CD14-positive monocyte (primary cell): ENCODE measurements around the gene USE1. TPM values are rescaled to one million over a fixed set of nuclear protein-coding genes. Genes with fewer than 3 reads are reported as not detected.

ENCODE experiments used
- DNase-seq, 3 donors: peaks; one replicate each; pipeline ENCODE4 v3.0.0-alpha.2; 2011 to 2022
- H2AFZ ChIP-seq: 2 replicates; pipeline ENCODE4 v1.6.0; 2012; ENCODE audit warnings: mild to moderate bottlenecking, low read depth, low read length, inconsistent platforms; ENCODE audit not compliant: insufficient read depth, poor library complexity, severe bottlenecking
- H3K27ac ChIP-seq, 2 donors: 1 replicate in 1 of 2; 2 replicates in 1 of 2; pipeline ENCODE4 v1.5.1; 2012 to 2013; ENCODE audit warnings: low read length in 2 of 2, control low read depth in 1 of 2, inconsistent platforms in 1 of 2, low read depth in 1 of 2, mild to moderate bottlenecking in 1 of 2
- H3K27me3 ChIP-seq, 2 donors: one replicate each; pipeline versions ENCODE4 v1.6.0 to v1.6.1; 2011 to 2013; ENCODE audit warnings: low read length in 2 of 2; ENCODE audit not compliant: control insufficient read depth in 2 of 2, insufficient read depth in 2 of 2
- H3K36me3 ChIP-seq, 2 donors: replicated peaks in 1 of 2; 1 replicate in 1 of 2; 2 replicates in 1 of 2; pipeline versions ENCODE4 v1.5.1 to v1.6.1; 2012 to 2013; ENCODE audit warnings: low read length in 2 of 2, control low read depth in 1 of 2, inconsistent platforms in 1 of 2, mild to moderate bottlenecking in 1 of 2; ENCODE audit not compliant: insufficient read depth in 2 of 2, control insufficient read depth in 1 of 2
- H3K4me1 ChIP-seq, 2 donors: 1 replicate in 1 of 2; 2 replicates in 1 of 2; pipeline versions ENCODE4 v1.5.1 to v1.6.1; 2012 to 2013; ENCODE audit warnings: low read length in 2 of 2, control low read depth in 1 of 2, inconsistent platforms in 1 of 2, mild to moderate bottlenecking in 1 of 2, moderate library complexity in 1 of 2; ENCODE audit not compliant: insufficient read depth in 2 of 2, control insufficient read depth in 1 of 2
- H3K4me2 ChIP-seq: replicated peaks from 2 replicates; pipeline ENCODE3; 2012; ENCODE audit warnings: low read length, moderate library complexity, mild to moderate bottlenecking; ENCODE audit not compliant: poor library complexity, severe bottlenecking; ENCODE audit errors: extremely low read depth
- H3K4me3 ChIP-seq, 3 experiments: fragments of 200-600 bp in 1 of 3; sonication (generic) in 1 of 3; replicated peaks in 1 of 3; 1 replicate in 2 of 3; 2 replicates in 1 of 3; pipeline ENCODE4 v1.5.1; 2011 to 2013; ENCODE audit warnings: low read length in 3 of 3, mild to moderate bottlenecking in 3 of 3, control low read depth in 2 of 3, low read depth in 2 of 3, inconsistent platforms in 1 of 3, moderate library complexity in 1 of 3
- H3K79me2 ChIP-seq: 2 replicates; pipeline ENCODE4 v1.6.0; 2012; ENCODE audit warnings: mild to moderate bottlenecking, control low read depth, inconsistent platforms, low read length, moderate library complexity; ENCODE audit not compliant: insufficient read depth
- H3K9ac ChIP-seq: 2 replicates; pipeline ENCODE4 v1.6.0; 2017; ENCODE audit warnings: low read length, mild to moderate bottlenecking; ENCODE audit not compliant: insufficient read depth, poor library complexity, severe bottlenecking
- H3K9me3 ChIP-seq, 2 donors: replicated peaks in 1 of 2; 1 replicate in 1 of 2; 2 replicates in 1 of 2; pipeline versions ENCODE4 v1.5.1 to v1.6.1; 2012 to 2013; ENCODE audit warnings: low read length in 2 of 2, control low read depth in 1 of 2; ENCODE audit not compliant: control insufficient read depth in 1 of 2, insufficient read depth in 1 of 2
- H4K20me1 ChIP-seq: 2 replicates; pipeline ENCODE4 v1.6.0; 2012; ENCODE audit warnings: mild to moderate bottlenecking, low read length, control low read depth, moderate library complexity; ENCODE audit not compliant: insufficient read depth
- H3K27ac Mint-ChIP-seq, 7 donors: one replicate each; pipeline ENCODE4 v1.8.0; 2020; ENCODE audit warnings: mild to moderate bottlenecking in 7 of 7, mixed read lengths in 7 of 7, moderate library complexity in 6 of 7, inconsistent platforms in 2 of 7
- H3K27me3 Mint-ChIP-seq, 3 donors: one replicate each; pipeline ENCODE4 v1.8.0; 2021 to 2022; ENCODE audit warnings: low read depth in 3 of 3, mild to moderate bottlenecking in 3 of 3, mixed read lengths in 3 of 3, moderate library complexity in 3 of 3, inconsistent platforms in 1 of 3
- H3K36me3 Mint-ChIP-seq, 2 donors: one replicate each; pipeline ENCODE4 v1.8.0; 2020; ENCODE audit warnings: mixed read lengths in 2 of 2, inconsistent platforms in 1 of 2, mild to moderate bottlenecking in 1 of 2
- H3K4me1 Mint-ChIP-seq: one replicate; pipeline ENCODE4 v1.8.0; 2020; ENCODE audit warnings: mild to moderate bottlenecking, mixed read lengths
- H3K4me3 Mint-ChIP-seq, 2 donors: one replicate each; pipeline ENCODE4 v1.8.0; 2020; ENCODE audit warnings: mild to moderate bottlenecking in 2 of 2, mixed read lengths in 2 of 2, moderate library complexity in 1 of 2
- H3K9me3 Mint-ChIP-seq, 7 donors: one replicate each; pipeline ENCODE4 v1.8.0; 2020 to 2022; ENCODE audit warnings: mixed read lengths in 7 of 7, mild to moderate bottlenecking in 6 of 7, moderate library complexity in 6 of 7, inconsistent platforms in 2 of 7
- WGBS: methylation state at CpG from one replicate; pipeline ENCODE4 v1.1.5; 2013; ENCODE audit warnings: missing lambda C conversion rate; ENCODE audit not compliant: insufficient coverage; 5-methylcytosine and 5-hydroxymethylcytosine counted together
- intact Hi-C, 2 donors: fragments of 100-400 bp; cut with micrococcal nuclease; formaldehyde crosslinking; loops; one replicate each; pipeline versions ENCODE4 v1.15.0 to v1.15.1; 2023
- polyA plus RNA-seq, 3 donors: library from polyadenylated mRNA; depleted of rRNA in 1 of 3; unstranded in 2 of 3; stranded (reverse) in 1 of 3; fragments of 300-500 nt in 2 of 3; fragments of >200 nt in 1 of 3; fragmentation: Illumina TruSeq in 2 of 3; gene quantifications; 1 replicate in 2 of 3; 2 replicates in 1 of 3; pipeline ENCODE4 v1.2.3, GENCODE V29; 2012 to 2021
- TF ChIP-seq, protein P1 (sequence below): fragments of 200-600 bp; IDR thresholded peaks from one replicate; pipeline ENCODE4 v1.8.0; 2022; ENCODE audit warnings: antibody characterized with exemption, mild to moderate bottlenecking

USE1 gene
- polyA plus RNA-seq, 3 donors = 26.5 to 39.8 (median 29.7) TPM

DNA sequence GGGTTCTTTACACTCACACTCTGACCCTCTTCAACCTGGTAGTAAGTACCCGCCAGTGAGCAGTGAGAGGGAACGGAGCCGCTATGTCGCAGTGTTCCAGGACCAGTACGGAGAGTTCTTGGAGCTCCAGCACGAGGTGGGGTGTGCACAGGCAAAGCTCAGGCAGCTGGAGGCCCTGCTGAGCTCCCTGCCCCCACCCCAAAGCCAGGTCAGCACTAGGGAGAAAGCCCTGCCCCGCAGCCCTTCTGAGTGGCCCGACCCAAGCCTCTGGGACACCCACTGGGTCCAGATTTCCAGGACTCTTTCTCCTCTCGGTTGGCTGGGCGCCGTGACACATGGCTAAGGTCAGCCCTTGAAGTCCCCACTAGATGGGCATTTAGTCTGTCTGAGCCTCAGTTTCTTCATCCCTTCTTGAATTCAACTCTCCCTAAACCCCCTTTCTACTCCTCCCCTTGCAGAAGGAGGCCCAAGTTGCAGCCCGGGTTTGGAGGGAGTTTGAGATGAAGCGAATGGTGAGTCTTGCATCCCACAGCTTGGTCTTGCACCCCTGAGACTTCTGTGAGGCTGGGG is 12.7 kb downstream of the USE1 start:
- Histone ChIP-seq H3K4me2 (no peak overlapping the region), H3K4me3 (no peak overlapping the region), H3K9me3 (no peaks in the 10 kb centered on the region), H3K36me3 (peaks cover 8 to 41% of the 10 kb centered on the region in 2 donors), H3K4me1 (peaks cover 24 to 38% of the 10 kb centered on the region in 2 donors), H4K20me1 (peaks cover 26% of the 10 kb centered on the region), H2AFZ (no peak overlapping the region), H3K9ac (no peak overlapping the region), H3K27ac (no peak overlapping the region), H3K79me2 (peaks cover 6% of the 10 kb centered on the region), H3K27me3 (no peaks in the 10 kb centered on the region)
- TF ChIP-seq, protein P1, sequence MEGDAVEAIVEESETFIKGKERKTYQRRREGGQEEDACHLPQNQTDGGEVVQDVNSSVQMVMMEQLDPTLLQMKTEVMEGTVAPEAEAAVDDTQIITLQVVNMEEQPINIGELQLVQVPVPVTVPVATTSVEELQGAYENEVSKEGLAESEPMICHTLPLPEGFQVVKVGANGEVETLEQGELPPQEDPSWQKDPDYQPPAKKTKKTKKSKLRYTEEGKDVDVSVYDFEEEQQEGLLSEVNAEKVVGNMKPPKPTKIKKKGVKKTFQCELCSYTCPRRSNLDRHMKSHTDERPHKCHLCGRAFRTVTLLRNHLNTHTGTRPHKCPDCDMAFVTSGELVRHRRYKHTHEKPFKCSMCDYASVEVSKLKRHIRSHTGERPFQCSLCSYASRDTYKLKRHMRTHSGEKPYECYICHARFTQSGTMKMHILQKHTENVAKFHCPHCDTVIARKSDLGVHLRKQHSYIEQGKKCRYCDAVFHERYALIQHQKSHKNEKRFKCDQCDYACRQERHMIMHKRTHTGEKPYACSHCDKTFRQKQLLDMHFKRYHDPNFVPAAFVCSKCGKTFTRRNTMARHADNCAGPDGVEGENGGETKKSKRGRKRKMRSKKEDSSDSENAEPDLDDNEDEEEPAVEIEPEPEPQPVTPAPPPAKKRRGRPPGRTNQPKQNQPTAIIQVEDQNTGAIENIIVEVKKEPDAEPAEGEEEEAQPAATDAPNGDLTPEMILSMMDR = no peak
- Mint-ChIP-seq H3K4me3 (no peak overlapping the region), H3K4me1 (peaks cover 22% of the 10 kb centered on the region), H3K27me3 (peaks cover 0 to 3% (median 0%) of the 10 kb centered on the region in 3 donors), H3K9me3 (peaks cover 0 to 2% (median 0%) of the 10 kb centered on the region in 7 donors), H3K27ac (no peak overlapping the region), H3K36me3 (peaks cover 21 to 49% of the 10 kb centered on the region in 2 donors)
- intact Hi-C loops = loop anchor here in 1 of 2 donors (5.0 kb wide), 1 partner anchor 151 kb away; the partner anchor contains the start of genes HAUS8 and MYO9B
- 94% methylated on average over 10 of the region's 13 CpGs for WGBS
- no peak for DNase-seq

- Histone ChIP-seq H2AFZ (no peak overlapping the region), H3K4me2 (no peak overlapping the region), H3K36me3 (peaks cover 8 to 41% of the 10 kb centered on the region in 2 donors), H3K4me1 (peaks cover 17 to 26% of the 10 kb centered on the region in 2 donors), H3K79me2 (peaks cover 13% of the 10 kb centered on the region), H3K27me3 (no peaks in the 10 kb centered on the region), H4K20me1 (peaks cover 31% of the 10 kb centered on the region), H3K27ac (no peak overlapping the region), H3K9me3 (no peaks in the 10 kb centered on the region), H3K9ac (no peak overlapping the region), H3K4me3 (no peak overlapping the region)
- WGBS = 95% methylated on average over 3 of the region's 3 CpGs
- no peak for DNase-seq
- TF ChIP-seq, protein P1 = no peak
- H3K27ac Mint-ChIP-seq = no peak overlapping the region
- peaks cover 21 to 49% of the 10 kb centered on the region in 2 donors for H3K36me3 Mint-ChIP-seq
- H3K4me3 Mint-ChIP-seq = no peak overlapping the region
- intact Hi-C loops = loop anchor here in 1 of 2 donors (5.0 kb wide), 1 partner anchor 153 kb away; the partner anchor contains the start of genes HAUS8 and MYO9B
- H3K9me3 Mint-ChIP-seq = peaks cover 0 to 2% (median 0%) of the 10 kb centered on the region in 7 donors
- H3K27me3 Mint-ChIP-seq = peaks cover 0 to 3% (median 0%) of the 10 kb centered on the region in 3 donors
- peaks cover 18% of the 10 kb centered on the region for H3K4me1 Mint-ChIP-seq
Observed at GRCh38 chr19:17229890-17230289, 14.7 kb downstream of the USE1 start.
